LNCaP clone FGC (cell line): Measurements from ENCODE around the gene IMMP2L.

Experiments
- DNase-seq: peaks from one replicate; pipeline ENCODE4 v3.0.0-alpha.2; 2011; ENCODE audit warnings: low read depth
- H3K4me3 ChIP-seq: 2 replicates; pipeline ENCODE4 v1.5.1; 2011; ENCODE audit warnings: mild to moderate bottlenecking, low read depth, low read length, control low read depth
- CTCF ChIP-seq: IDR thresholded peaks from 2 replicates; pipeline ENCODE4 v1.5.1; 2012; ENCODE audit warnings: mild to moderate bottlenecking; ENCODE audit not compliant: control insufficient read depth, insufficient read depth; ENCODE audit errors: extremely low read depth

The IMMP2L gene

GRCh38 chr7:111030336-111030735 lies 532.0 kb downstream of the IMMP2L start:
- DNase-seq = no peak
- H3K4me3 ChIP-seq = no peak overlapping the region
- TF ChIP-seq CTCF = no peak

- no peak overlapping the region for H3K4me3 ChIP-seq
- TF ChIP-seq CTCF = no peak
- DNase-seq = no peak
Observed at GRCh38 chr7:111029574-111030251, 532.6 kb downstream of the IMMP2L start.

- TF ChIP-seq CTCF = no peak
- H3K4me3 ChIP-seq = no peak overlapping the region
- DNase-seq = no peak
Observed at GRCh38 chr7:111029141-111029572, 533.1 kb downstream of the IMMP2L start.

GRCh38 chr7:111027396-111027795 lies 534.9 kb downstream of the IMMP2L start:
- no peak overlapping the region for H3K4me3 ChIP-seq
- TF ChIP-seq CTCF = no peak
- no peak for DNase-seq

GRCh38 chr7:111026806-111027205 lies 535.5 kb downstream of the IMMP2L start:
- no peak for TF ChIP-seq CTCF
- no peak overlapping the region for H3K4me3 ChIP-seq
- DNase-seq = no peak

- no peak for DNase-seq
- H3K4me3 ChIP-seq = no peak overlapping the region
- TF ChIP-seq CTCF = no peak
Observed at GRCh38 chr7:111026343-111026742, 535.9 kb downstream of the IMMP2L start.

GRCh38 chr7:111025006-111025405 lies 537.3 kb downstream of the IMMP2L start:
- no peak for TF ChIP-seq CTCF
- H3K4me3 ChIP-seq = no peak overlapping the region
- DNase-seq = no peak
